HFFc6 (cell line): Measurements from ENCODE around the gene IRF8. TPM values are rescaled to one million over a fixed set of nuclear protein-coding genes. Genes with fewer than 3 reads are reported as not detected.

Source experiments
- DNase-seq: peaks from one replicate; pipeline ENCODE4 v3.0.0-alpha.2; 2018
- H3K27ac Mint-ChIP-seq: 2 replicates; pipeline ENCODE4 v1.8.0; 2020; ENCODE audit warnings: mild to moderate bottlenecking, mixed read lengths
- H3K27me3 Mint-ChIP-seq: 2 replicates; pipeline ENCODE4 v1.8.0; 2021; ENCODE audit warnings: mild to moderate bottlenecking, moderate library complexity, mixed read lengths; ENCODE audit not compliant: insufficient read depth
- H3K36me3 Mint-ChIP-seq: 2 replicates; pipeline ENCODE4 v1.8.0; 2021; ENCODE audit warnings: low read depth, mixed read lengths
- H3K4me1 Mint-ChIP-seq: 2 replicates; pipeline ENCODE4 v1.8.0; 2020; ENCODE audit warnings: low read depth, mixed read lengths
- H3K4me3 Mint-ChIP-seq: 2 replicates; pipeline ENCODE4 v1.8.0; 2020; ENCODE audit warnings: mild to moderate bottlenecking, moderate library complexity, mixed read lengths
- H3K9me3 Mint-ChIP-seq: 2 replicates; pipeline ENCODE4 v1.8.0; 2020; ENCODE audit warnings: mild to moderate bottlenecking, mixed read lengths
- total RNA-seq, 6 experiments: library from RNA; stranded (reverse); fragmentation: NEBNext Ultra II Directional; extraction: Animal tissue kit (Norgen Biotek cat#: 25700); gene quantifications; 2 replicates in 1 of 6; 3 replicates in 5 of 6; pipeline ENCODE4 v1.2.3, GENCODE V29; 2021
- TF ChIP-seq, protein P1 (sequence below): fragments of 200-600 bp; sonication (generic); IDR thresholded peaks from 2 replicates; pipeline ENCODE4 v1.5.0; 2021; ENCODE audit warnings: antibody characterized with exemption, mild to moderate bottlenecking

Gene IRF8
- total RNA-seq, 6 experiments from 2014 or later, result not detected

DNA sequence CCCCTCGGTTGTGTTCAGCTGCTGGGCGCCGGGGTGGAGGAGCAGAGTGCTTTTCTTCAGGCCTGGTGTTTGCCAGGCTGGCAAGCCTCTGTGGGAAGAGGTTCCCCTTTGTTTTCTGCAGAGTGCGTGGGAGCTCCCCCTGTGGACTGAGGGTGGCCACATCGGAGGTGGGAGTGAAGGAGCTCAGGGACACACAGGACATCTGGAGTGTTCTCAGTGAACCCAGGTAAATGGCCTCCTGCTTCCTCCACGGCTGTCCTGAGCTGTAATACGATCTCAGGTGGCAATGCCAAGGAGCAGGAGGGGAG lies 39.2 kb upstream of the IRF8 start:
- Mint-ChIP-seq H3K36me3 (no peaks in the 10 kb centered on the region), H3K4me3 (no peak overlapping the region), H3K27ac (no peak overlapping the region), H3K27me3 (peaks cover 21% of the 10 kb centered on the region), H3K4me1 (peaks cover 8% of the 10 kb centered on the region), H3K9me3 (peaks cover 8% of the 10 kb centered on the region)
- TF ChIP-seq, protein P1, sequence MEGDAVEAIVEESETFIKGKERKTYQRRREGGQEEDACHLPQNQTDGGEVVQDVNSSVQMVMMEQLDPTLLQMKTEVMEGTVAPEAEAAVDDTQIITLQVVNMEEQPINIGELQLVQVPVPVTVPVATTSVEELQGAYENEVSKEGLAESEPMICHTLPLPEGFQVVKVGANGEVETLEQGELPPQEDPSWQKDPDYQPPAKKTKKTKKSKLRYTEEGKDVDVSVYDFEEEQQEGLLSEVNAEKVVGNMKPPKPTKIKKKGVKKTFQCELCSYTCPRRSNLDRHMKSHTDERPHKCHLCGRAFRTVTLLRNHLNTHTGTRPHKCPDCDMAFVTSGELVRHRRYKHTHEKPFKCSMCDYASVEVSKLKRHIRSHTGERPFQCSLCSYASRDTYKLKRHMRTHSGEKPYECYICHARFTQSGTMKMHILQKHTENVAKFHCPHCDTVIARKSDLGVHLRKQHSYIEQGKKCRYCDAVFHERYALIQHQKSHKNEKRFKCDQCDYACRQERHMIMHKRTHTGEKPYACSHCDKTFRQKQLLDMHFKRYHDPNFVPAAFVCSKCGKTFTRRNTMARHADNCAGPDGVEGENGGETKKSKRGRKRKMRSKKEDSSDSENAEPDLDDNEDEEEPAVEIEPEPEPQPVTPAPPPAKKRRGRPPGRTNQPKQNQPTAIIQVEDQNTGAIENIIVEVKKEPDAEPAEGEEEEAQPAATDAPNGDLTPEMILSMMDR, result no peak
- DNase-seq, result no peak

DNA sequence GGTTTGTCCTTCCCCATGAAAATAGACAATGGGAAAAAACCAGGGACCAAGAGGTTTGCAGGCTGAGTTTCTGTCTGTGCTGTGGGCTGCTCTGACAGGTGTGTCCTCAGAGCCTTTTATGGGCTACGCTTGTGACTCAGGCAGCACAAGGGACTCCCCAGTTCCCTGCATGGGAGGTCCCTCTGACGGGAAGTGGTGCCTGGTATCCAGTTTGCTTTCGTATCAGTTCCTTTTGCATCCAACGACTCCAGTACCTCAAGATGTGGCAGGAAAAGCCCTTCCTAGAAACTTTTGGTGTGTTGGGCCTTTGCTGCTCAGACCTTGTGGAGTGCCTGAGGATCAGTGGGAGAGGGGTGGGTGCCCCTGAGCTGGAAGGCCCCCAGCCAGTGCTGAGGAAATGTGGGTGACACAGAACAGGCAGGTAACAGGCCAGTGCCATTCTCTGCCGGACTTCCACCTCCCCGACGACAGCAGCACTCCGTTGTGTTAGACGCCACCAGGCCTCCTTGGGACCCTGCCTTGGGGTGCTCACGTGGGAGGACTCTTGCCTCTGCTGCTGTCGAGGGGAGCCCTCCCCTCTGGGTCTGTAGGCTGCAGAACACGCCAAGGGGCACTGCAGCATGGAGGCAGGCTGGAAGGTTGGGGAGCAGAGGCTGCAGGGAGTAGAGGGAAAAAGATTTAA lies 38.4 kb upstream of the IRF8 start:
- H3K36me3 Mint-ChIP-seq, result no peaks in the 10 kb centered on the region
- no peak overlapping the region for H3K27ac Mint-ChIP-seq
- no peak overlapping the region for H3K4me3 Mint-ChIP-seq
- H3K4me1 Mint-ChIP-seq, result peaks cover 8% of the 10 kb centered on the region
- DNase-seq, result no peak
- H3K27me3 Mint-ChIP-seq, result peaks cover 19% of the 10 kb centered on the region
- H3K9me3 Mint-ChIP-seq, result peaks cover 4% of the 10 kb centered on the region
- TF ChIP-seq, protein P1, result no peak

DNA sequence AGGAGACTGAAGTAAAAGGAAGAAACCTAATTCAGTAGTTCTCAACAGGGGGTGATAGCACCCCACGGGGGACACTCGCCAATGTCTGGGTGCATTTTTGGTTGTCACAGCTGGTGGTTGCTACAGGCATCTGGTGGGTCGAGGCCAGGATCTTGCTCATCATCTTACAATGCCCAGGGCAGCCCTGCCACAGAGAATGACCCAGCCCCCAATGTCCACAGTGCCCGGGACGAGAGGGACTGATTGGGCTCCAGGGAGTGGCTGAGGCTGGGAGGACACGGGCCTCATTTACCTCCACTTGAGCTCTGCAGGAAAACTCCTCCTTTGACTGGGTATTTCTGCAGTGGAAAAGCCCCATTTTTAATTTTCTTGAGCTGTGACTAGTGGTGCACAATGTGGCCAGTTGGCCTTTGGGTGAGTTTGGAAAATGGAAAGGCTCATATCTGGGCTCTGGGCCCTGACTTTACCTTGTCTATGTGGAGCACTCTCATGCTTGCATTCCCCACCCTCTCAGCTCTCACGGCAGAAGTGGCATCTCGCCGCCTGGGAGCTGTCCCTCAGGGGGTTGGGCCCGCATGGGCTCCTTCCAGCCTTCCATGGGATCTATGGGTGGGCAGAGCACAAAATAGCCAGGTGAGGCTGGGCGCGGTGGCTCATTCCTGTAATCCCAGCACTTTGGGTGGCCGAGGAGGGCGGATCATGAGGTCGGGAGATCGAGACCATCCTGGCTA lies 37.7 kb upstream of the IRF8 start:
- H3K9me3 Mint-ChIP-seq, result no peaks in the 10 kb centered on the region
- peaks cover 18% of the 10 kb centered on the region for H3K27me3 Mint-ChIP-seq
- DNase-seq, result no peak
- H3K4me3 Mint-ChIP-seq, result no peak overlapping the region
- peaks cover 8% of the 10 kb centered on the region for H3K4me1 Mint-ChIP-seq
- no peak overlapping the region for H3K27ac Mint-ChIP-seq
- H3K36me3 Mint-ChIP-seq, result no peaks in the 10 kb centered on the region
- TF ChIP-seq, protein P1, result no peak

DNA sequence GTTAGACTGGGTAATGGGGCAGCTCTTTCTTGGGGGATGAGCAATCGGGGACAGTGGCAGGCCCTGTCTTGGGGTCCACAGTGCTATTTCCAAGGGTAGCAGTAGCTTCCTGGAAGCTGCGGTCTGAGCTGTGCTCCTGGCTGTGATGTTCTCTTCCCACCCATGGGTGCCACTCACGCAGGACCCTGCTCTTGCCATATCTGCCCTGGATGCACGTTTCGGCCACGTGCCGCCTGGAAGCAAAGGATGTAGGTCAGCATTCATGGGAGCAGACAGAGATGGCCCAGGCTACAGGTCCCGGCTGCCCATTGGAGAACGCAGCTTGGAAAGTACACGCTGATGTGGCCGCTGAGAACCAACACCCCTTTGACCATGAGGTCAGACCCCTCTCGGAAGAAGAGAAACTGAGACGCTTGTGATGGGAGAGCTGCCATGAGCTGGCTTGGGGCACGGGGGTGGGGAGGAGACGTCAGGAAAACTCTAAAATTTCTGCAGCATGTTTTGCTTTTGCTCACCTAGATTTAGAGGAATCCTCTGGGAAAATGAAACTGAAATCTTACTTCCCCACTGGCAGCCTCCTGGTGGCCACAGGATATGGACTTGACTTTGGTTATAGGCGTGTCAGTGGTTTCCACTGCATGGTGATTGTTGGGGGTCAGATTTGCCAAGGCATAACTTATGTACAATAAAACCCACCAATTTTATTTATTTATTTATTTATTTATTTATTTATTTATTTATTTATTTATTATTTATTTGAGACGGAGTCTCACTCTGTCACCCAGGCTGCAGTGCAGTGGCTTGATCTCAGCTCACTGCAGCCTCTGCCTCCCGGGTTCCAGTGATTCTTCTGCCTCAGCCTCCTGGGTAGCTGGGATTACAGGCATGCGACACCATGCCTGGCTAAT lies 36.2 kb upstream of the IRF8 start:
- Mint-ChIP-seq H3K27ac (no peak overlapping the region), H3K36me3 (no peaks in the 10 kb centered on the region), H3K4me1 (peaks cover 8% of the 10 kb centered on the region), H3K27me3 (peaks cover 20% of the 10 kb centered on the region), H3K9me3 (no peaks in the 10 kb centered on the region), H3K4me3 (peak overlapping the region; percentile 36)
- TF ChIP-seq, protein P1, result peak; percentile 20; the same call in 1 of the 2 replicates
- no peak for DNase-seq

DNA sequence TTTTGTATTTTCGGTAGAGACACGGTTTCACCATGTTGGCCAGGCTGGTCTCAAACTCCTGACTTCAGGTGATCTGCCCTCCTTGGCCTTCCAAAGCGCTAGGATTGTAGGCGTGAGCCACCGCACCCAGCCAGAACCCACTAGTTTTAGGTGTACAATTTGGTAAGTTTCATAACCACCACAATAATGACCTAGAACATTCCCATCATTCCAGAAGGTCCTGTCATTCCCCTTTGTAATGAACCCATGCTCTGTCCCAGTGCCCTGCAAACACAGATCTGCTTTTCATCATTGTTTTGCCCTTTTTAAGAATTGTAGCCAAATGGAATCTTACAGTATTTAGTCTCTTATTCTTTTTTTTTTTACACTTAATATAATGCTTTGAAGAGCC lies 35.6 kb upstream of the IRF8 start:
- Mint-ChIP-seq H3K27me3 (peaks cover 25% of the 10 kb centered on the region), H3K27ac (no peak overlapping the region), H3K4me3 (no peak overlapping the region), H3K36me3 (peaks cover under 1% of the 10 kb centered on the region; the same call in 1 of the 2 replicates), H3K4me1 (peaks cover 8% of the 10 kb centered on the region), H3K9me3 (no peaks in the 10 kb centered on the region)
- TF ChIP-seq, protein P1, result no peak
- peak; percentile 7 for DNase-seq
